Mammary epithelial cell (primary cell): ENCODE results near the gene PLCH1.

Experiments used
- EZH2 ChIP-seq: IDR thresholded peaks from 2 replicates; pipeline ENCODE4 v1.6.1; 2012; ENCODE audit warnings: low read length, inconsistent platforms, borderline replicate concordance
- TF ChIP-seq, protein P1 (sequence below), 2 donors: IDR thresholded peaks in 1 of 2; conservative IDR thresholded peaks in 1 of 2; 2 replicates each; pipeline ENCODE4 v1.5.1; 2011 to 2012; ENCODE audit warnings: inconsistent platforms in 2 of 2, low read length in 2 of 2, mild to moderate bottlenecking in 2 of 2, control low read depth in 1 of 2, low read depth in 1 of 2; ENCODE audit not compliant: insufficient read depth in 1 of 2; ENCODE audit errors: extremely low read depth in 1 of 2

- TF ChIP-seq, protein P1, sequence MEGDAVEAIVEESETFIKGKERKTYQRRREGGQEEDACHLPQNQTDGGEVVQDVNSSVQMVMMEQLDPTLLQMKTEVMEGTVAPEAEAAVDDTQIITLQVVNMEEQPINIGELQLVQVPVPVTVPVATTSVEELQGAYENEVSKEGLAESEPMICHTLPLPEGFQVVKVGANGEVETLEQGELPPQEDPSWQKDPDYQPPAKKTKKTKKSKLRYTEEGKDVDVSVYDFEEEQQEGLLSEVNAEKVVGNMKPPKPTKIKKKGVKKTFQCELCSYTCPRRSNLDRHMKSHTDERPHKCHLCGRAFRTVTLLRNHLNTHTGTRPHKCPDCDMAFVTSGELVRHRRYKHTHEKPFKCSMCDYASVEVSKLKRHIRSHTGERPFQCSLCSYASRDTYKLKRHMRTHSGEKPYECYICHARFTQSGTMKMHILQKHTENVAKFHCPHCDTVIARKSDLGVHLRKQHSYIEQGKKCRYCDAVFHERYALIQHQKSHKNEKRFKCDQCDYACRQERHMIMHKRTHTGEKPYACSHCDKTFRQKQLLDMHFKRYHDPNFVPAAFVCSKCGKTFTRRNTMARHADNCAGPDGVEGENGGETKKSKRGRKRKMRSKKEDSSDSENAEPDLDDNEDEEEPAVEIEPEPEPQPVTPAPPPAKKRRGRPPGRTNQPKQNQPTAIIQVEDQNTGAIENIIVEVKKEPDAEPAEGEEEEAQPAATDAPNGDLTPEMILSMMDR (conservative IDR thresholded peaks at IDR 0.05 in 1 of 2, IDR thresholded peaks at IDR 0.05 in 1 of 2; ENCODE audit: extremely low read depth in 1 of 2, insufficient read depth in 1 of 2, low read depth in 1 of 2, low read length in 2 of 2) = no peak
- no peak for TF ChIP-seq EZH2
These were observed 27.9 kb upstream of the PLCH1 start for GRCh38 chr3:155772801-155773200.
